NCI-H1105 treated with DMSO at 0.1 percent for 48 hours (cell line): Measurements from ENCODE around the gene ADAMTS17.

Experiments
- DNase-seq: peaks from one replicate; lab custom pipeline; 2025; lab: John Stamatoyannopoulos, UW

The ADAMTS17 gene

DNA sequence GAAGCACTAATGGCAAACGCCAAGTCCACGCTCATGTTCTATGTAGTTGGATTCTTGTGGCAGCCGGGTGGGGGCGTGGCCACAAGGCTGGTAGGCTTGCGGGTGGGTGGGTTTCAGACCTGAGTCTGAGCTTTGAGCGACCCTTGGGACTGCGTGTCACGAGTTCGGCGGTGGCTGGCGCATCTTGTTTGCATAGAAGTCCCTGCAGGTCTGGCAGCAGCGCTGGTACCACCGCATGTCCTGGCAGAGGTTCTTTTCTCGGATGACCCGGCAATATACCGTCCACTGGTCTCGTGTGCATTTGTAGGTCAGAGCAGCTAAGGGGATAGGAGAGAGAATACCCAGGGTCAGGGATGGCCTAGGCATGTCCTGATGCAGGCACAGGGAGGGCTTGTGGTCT lies 367.5 kb downstream of the ADAMTS17 start:
- no peak for DNase-seq

- DNase-seq, result no peak
These were observed 368.4 kb downstream of the ADAMTS17 start for GRCh38 chr15:99973351-99973750.

- no peak for DNase-seq
These were observed 370.8 kb downstream of the ADAMTS17 start for GRCh38 chr15:99970891-99971430.

GRCh38 chr15:99969261-99969920 lies 372.4 kb downstream of the ADAMTS17 start:
- no peak for DNase-seq

DNA sequence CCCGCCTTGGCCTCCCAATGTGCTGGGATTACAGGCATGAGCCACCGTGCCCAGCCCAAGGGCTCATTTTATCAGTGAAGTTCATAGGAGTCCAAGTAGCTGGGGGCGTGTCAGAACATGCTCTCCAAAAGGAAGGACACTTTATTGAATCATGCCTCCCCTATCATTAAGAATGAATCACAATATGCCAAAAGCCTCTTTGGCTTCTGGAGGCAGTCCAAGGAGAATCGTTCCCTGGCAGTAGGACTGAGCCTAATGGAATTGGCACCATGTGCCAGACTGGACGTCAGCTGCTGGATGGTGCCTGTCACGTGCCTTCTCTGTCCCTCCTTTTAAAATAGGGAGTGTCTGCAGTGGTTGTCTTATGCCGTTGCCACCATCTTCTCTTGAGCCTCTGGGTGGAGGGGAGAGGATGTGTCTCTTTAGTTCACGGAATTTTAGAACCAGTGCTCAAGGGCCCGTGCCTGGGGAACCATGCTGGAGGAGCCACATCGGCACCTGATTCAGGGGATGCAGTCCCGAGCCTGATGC lies 373.9 kb downstream of the ADAMTS17 start:
- DNase-seq, result peak; percentile 64

DNA sequence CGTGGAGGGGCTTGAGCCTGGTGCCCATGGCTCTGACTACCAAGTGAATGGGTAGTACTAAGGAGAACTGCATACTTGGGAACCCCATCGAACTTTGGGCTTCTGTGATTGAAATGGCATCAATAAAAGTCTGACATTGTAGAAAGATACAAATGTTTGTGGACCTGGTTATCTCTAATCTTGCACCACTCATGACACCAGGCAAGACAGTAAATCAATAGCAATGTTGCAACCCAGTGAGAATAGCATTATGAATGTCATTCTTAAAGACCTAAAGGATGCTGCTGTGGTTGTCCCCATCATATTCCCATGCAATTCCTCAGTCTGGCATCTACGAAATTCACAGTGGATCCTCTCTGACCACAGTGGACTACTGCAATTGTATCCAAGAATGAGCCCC lies 375.0 kb downstream of the ADAMTS17 start:
- DNase-seq, result no peak

DNA sequence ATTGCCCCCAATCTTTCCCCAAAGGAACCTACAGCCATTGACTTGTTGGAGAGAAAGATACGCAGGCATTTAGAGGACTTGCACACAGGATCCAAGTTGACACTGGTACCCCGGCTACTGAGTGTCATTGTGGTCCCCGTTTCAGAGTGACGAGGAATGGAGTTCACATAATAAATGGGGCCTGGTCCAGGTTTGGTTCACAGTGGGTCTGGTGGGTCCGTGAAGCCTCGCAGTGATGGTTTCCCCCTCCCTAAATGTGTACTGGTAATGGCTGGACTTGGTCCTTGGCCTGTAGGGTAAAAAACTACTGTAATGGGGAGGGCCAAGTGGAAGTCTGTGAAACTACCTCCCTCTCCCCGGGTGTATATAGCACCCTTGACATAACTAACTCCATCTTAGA lies 376.4 kb downstream of the ADAMTS17 start:
- no peak for DNase-seq

GRCh38 chr15:99963976-99964375 lies 377.8 kb downstream of the ADAMTS17 start:
- no peak for DNase-seq

- DNase-seq, result no peak
These were observed 378.5 kb downstream of the ADAMTS17 start for GRCh38 chr15:99963096-99963825.

GRCh38 chr15:99962006-99962561 lies 379.7 kb downstream of the ADAMTS17 start:
- DNase-seq, result no peak

DNA sequence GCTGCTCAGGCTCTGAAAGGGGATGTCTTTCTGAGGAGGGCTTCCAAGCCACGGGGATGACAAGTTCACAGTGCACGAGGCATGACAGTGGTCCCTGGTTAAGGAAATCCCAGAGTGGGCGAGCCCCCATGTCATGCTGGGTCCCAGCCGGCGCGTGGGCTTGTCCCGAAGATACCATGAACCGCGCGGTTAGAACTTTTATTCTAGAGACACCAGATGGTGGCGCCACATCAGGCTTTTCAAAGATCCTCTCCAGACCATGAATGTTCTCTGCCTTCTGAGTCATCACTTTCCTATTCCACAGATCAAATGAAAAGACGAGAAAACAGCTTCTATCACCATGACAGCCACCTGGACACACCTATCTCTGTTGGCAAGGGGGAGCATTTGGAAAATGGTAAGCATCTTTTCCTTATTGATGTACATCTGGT lies 380.7 kb downstream of the ADAMTS17 start:
- no peak for DNase-seq

GRCh38 chr15:99959326-99959725 lies 382.4 kb downstream of the ADAMTS17 start:
- DNase-seq, result no peak

GRCh38 chr15:99958426-99959097 lies 383.2 kb downstream of the ADAMTS17 start:
- no peak for DNase-seq

GRCh38 chr15:99957642-99958013 lies 384.1 kb downstream of the ADAMTS17 start:
- DNase-seq, result no peak

GRCh38 chr15:99956820-99957641 lies 384.7 kb downstream of the ADAMTS17 start:
- DNase-seq, result no peak

- no peak for DNase-seq
These were observed 385.6 kb downstream of the ADAMTS17 start for GRCh38 chr15:99956022-99956775.

DNA sequence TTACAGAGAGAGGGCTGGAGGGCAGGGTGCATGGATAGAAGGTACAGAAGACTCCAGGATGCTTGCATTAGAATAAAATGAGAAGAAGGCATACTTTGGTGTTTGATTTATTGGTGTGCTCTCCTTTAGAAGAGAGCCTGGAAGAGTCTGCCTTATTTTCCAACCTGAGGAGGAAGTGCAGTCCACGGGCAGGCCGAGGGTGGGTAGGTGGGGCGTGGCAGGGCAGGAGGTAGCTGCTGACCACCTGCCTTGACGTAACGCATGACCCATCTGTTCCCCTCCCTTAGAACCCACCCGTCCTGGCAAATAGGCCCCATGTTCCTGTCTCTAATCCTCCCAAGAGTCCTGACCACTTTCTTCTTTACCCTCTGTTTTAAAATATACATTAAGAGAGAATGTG lies 386.2 kb downstream of the ADAMTS17 start:
- DNase-seq, result no peak

DNA sequence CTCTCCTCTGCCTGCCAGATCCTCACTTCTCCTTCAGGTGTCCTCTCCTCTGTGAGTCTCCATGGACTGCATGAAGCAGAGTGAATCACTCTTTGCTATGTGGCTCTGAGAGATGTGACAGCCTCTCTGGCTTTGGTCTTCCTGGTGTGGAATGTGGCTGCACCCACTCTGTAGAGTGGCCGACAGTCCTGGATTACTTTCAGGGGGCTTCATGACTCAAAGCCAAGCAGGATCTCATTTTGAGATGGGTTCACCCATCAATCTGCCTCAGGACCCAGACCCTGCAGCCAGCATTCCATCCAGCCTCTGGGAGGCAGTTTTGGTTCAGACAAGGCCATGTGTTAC lies 386.6 kb downstream of the ADAMTS17 start:
- DNase-seq, result no peak

DNA sequence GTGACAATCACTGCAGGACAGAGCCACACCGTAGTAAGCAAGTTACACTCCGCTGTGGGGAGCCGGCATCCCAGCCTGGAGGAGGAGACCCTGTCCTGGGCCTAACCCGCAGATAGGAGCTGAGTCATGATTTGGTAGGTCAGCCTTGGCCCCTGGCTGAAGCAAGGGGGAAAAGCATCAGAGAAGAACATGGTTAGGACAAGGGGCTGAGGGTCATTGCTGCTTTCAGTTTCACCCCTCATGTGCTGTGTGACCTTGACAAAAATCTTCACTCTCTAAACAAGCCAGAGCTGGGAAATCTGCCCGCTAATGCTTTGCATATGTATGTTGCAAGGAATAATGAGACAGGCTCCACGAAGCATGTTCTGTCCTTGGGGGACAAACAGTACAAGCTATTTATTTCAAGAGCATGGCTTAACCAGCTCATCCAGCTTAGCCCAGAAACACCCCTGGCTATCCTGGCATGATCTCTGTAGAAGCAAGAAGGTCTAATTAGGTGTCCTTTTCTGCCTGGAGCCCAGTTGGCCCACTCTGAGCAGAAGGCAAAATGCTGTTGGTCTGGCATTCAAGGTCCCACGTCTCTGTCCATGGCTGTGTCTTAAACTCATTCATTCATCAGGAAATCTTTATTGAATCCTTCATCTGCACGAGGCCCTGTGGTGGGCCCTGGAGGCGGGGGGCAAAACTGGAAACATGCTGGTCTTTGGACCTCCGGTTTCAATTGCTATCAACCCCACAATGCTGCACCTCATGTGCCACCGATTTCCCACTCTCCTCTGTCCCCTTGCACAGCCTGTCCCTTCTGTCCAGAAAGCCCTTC lies 387.2 kb downstream of the ADAMTS17 start:
- no peak for DNase-seq

- no peak for DNase-seq
These were observed 387.9 kb downstream of the ADAMTS17 start for GRCh38 chr15:99953886-99954285.
